Peyer's patch (tissue), 4 donors: ENCODE data around the gene KSR2.

ENCODE experiments used
- CTCF ChIP-seq, 6 experiments: fragments of 450-650 bp in 4 of 6; fragments of 200-600 bp in 2 of 6; sonication (generic) in 1 of 6; IDR thresholded peaks; one replicate each; pipeline ENCODE4 v1.5.1; 2017 to 2019; ENCODE audit warnings: antibody characterized with exemption in 6 of 6, mild to moderate bottlenecking in 3 of 6, moderate library complexity in 1 of 6
- POLR2A ChIP-seq, 2 donors: fragments of 450-650 bp; IDR thresholded peaks; one replicate each; pipeline ENCODE4 v1.5.1; 2017; ENCODE audit warnings: antibody characterized with exemption in 2 of 2, mild to moderate bottlenecking in 2 of 2, moderate library complexity in 2 of 2

GRCh38 chr12:118017926-118018325 is 49.1 kb upstream of the KSR2 start:
- no peak for TF ChIP-seq CTCF (IDR thresholded peaks at IDR 0.05)
- no peak for TF ChIP-seq POLR2A (IDR thresholded peaks at IDR 0.05)
